ENCODE results near the gene IRF1. TPM values are rescaled to one million over a fixed set of nuclear protein-coding genes. Genes with fewer than 3 reads are reported as not detected.

Gene IRF1
- total RNA-seq, 1 donor from 2014 or later: 58.9 TPM

DNA sequence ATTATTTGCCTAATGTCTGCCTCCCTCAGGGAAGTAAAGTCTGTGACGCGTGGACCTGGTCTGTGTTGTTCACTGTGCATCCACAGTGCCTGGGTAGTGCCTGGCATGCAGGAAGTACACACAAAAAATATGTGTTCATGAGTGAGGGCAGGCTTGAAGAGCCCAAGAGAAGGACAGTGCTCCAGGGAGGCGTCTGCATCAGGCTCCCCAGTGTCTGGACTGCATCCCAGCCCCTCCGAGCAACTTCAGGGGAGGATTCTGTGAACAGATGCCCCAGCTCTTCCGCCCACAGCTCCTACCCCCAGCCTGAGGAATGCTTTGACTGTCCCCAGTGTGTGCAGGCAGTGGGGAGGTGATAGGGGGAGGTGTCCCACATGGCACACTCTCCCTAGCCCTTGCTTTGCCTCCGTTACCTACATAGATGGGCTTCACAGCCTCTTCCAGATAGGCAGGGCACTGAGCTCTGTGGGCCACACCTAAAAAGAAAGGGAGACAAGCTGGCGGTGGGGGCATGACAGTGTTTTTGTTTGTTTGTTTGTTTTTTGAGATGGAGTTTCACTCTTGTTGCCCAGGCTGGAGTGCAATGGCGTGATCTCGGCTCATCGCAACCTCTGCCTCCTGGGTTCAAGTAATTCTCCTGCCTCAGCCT lies 25.4 kb downstream of the IRF1 start:
- DNase-seq (ENCODE audit: extremely low spot score, unreplicated experiment): no peak
- Mint-ChIP-seq H3K9me3 (ENCODE audit: unreplicated experiment) (peaks cover 4% of the 10 kb centered on the region), H3K36me3 (ENCODE audit: unreplicated experiment) (peaks cover 9% of the 10 kb centered on the region), H3K27me3 (ENCODE audit: unreplicated experiment) (no peaks in the 10 kb centered on the region), H3K4me3 (ENCODE audit: unreplicated experiment) (no peak overlapping the region), H3K27ac (ENCODE audit: unreplicated experiment) (peak overlapping the region; percentile 84), H3K4me1 (ENCODE audit: unreplicated experiment) (peaks cover 86% of the 10 kb centered on the region)
- TF ChIP-seq, protein P1, sequence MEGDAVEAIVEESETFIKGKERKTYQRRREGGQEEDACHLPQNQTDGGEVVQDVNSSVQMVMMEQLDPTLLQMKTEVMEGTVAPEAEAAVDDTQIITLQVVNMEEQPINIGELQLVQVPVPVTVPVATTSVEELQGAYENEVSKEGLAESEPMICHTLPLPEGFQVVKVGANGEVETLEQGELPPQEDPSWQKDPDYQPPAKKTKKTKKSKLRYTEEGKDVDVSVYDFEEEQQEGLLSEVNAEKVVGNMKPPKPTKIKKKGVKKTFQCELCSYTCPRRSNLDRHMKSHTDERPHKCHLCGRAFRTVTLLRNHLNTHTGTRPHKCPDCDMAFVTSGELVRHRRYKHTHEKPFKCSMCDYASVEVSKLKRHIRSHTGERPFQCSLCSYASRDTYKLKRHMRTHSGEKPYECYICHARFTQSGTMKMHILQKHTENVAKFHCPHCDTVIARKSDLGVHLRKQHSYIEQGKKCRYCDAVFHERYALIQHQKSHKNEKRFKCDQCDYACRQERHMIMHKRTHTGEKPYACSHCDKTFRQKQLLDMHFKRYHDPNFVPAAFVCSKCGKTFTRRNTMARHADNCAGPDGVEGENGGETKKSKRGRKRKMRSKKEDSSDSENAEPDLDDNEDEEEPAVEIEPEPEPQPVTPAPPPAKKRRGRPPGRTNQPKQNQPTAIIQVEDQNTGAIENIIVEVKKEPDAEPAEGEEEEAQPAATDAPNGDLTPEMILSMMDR (IDR thresholded peaks at IDR 0.05): no peak

DNA sequence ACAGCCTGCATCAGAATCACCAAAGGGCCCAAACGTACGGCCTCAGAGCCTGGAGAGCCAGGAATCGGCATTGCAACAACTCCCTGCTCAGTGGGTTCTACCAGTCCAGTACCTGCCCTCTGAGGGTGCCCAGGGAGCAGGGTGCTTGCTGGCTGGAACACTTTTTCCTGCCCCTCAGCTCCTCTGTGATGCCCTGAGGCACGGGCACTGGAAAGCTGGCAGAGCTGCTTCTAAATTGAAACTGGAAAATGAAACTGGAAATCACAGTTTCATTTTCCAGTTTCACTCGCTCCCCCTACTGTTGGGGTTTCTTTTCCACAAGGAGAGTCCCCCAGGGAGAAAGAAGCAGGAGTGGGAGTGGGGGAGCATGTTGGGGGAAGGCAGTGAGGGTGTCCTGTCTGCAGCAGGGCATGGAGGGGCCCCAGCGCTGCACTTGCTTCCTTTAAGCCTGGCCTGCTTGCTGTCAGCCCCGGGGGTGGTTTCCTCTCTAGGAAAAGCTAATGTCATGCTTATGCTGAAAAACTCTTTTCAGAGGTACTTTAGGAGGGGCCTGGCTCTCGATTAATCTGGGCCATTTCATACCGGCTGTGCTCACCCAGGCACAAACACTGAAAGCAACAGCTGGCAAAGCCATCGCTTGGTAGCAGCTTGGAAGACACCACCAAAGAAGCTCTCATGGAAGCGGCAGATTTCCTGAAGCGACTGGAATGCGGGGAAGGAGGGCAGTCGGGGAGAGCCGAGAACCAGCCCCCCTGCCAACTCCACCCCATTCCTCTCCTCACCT lies 26.2 kb downstream of the IRF1 start:
- peaks cover 88% of the 10 kb centered on the region for H3K4me1 Mint-ChIP-seq (ENCODE audit: unreplicated experiment)
- no peak for DNase-seq (ENCODE audit: extremely low spot score, unreplicated experiment)
- TF ChIP-seq, protein P1 (IDR thresholded peaks at IDR 0.05): peak; percentile 49
- H3K27me3 Mint-ChIP-seq (ENCODE audit: unreplicated experiment): no peaks in the 10 kb centered on the region
- peaks cover 4% of the 10 kb centered on the region for H3K9me3 Mint-ChIP-seq (ENCODE audit: unreplicated experiment)
- H3K27ac Mint-ChIP-seq (ENCODE audit: unreplicated experiment): peak overlapping the region; percentile 84
- peaks cover 9% of the 10 kb centered on the region for H3K36me3 Mint-ChIP-seq (ENCODE audit: unreplicated experiment)
- H3K4me3 Mint-ChIP-seq (ENCODE audit: unreplicated experiment): peak overlapping the region; percentile 40

DNA sequence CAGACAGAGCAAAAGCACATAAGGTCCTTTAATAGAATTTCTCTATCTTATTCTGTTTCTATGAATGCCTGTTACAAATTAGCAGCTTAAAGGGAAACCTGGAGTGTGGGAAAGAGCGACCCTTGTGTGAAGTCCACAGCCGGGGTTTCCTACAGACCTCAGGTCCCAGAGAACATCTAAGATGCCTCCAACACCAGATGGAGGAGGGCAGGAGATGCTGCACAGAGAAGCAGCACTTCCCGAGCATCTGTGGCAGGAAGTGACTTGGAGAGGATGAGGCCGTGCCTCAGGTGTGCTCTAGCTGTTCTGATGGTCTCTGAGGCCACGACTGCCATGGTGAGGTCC lies 26.8 kb downstream of the IRF1 start:
- no peak for DNase-seq (ENCODE audit: extremely low spot score, unreplicated experiment)
- TF ChIP-seq, protein P1 (IDR thresholded peaks at IDR 0.05): no peak
- no peaks in the 10 kb centered on the region for H3K27me3 Mint-ChIP-seq (ENCODE audit: unreplicated experiment)
- H3K4me3 Mint-ChIP-seq (ENCODE audit: unreplicated experiment): peak overlapping the region; percentile 14
- peak overlapping the region; percentile 84 for H3K27ac Mint-ChIP-seq (ENCODE audit: unreplicated experiment)
- peaks cover 1% of the 10 kb centered on the region for H3K9me3 Mint-ChIP-seq (ENCODE audit: unreplicated experiment)
- H3K36me3 Mint-ChIP-seq (ENCODE audit: unreplicated experiment): peaks cover 5% of the 10 kb centered on the region
- H3K4me1 Mint-ChIP-seq (ENCODE audit: unreplicated experiment): peaks cover 88% of the 10 kb centered on the region

DNA sequence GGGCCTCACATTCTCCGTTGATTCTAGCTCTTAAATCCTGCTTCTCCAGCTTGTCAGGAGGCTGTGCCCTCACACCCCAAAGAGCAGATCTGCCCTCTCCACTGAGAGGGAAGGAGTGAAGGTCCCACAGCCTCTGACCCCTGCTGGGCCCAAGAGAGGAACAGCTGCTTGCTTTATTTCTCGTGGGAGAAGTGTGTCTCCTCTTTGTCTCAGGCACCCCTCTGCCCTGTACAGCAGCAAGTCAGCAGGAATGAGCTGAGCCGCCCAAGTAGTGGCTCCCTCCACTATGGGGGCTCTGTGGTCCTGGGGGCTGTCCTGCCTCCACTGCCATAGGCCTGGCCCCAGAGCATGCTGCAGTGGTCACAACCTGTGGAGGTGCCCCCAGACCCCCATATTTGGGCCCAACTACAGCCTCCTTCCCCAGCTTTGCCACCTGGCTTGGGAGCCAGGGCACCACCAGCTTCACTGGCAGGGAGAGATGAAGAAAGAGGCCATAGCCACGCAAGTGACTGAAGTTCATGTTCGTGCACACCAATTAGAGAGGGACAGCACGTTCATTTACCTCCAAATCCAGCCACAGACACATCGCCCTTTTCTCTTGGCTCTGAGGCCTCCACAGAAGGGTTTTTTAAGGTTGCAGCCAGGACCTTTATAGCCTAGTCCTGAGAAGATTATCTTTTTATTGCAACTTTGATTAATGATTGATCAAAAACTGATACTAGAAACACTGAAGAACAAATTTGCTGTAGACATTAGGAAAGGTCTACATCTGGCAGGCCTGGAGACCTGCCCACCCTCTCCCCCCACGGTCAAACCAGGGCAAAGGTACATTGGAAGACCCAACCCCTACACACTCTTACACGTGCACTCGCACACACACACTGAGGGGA lies 27.5 kb downstream of the IRF1 start:
- H3K36me3 Mint-ChIP-seq (ENCODE audit: unreplicated experiment): peaks cover 5% of the 10 kb centered on the region
- DNase-seq (ENCODE audit: extremely low spot score, unreplicated experiment): no peak
- peak overlapping the region; percentile 84 for H3K27ac Mint-ChIP-seq (ENCODE audit: unreplicated experiment)
- H3K9me3 Mint-ChIP-seq (ENCODE audit: unreplicated experiment): no peaks in the 10 kb centered on the region
- peaks cover 90% of the 10 kb centered on the region for H3K4me1 Mint-ChIP-seq (ENCODE audit: unreplicated experiment)
- TF ChIP-seq, protein P1 (IDR thresholded peaks at IDR 0.05): no peak
- H3K4me3 Mint-ChIP-seq (ENCODE audit: unreplicated experiment): no peak overlapping the region
- H3K27me3 Mint-ChIP-seq (ENCODE audit: unreplicated experiment): no peaks in the 10 kb centered on the region
